Small intestine (tissue), 7 donors: ENCODE data around the gene LDLRAD2. TPM values are rescaled to one million over a fixed set of nuclear protein-coding genes. Genes with fewer than 3 reads are reported as not detected.

Source experiments
- DNase-seq, 2 donors: peaks; one replicate each; pipeline versions ENCODE4 v3.0.0 to v3.0.0-alpha.2; 2013
- FAIRE-seq: peaks from 2 replicates; lab custom pipeline; 2012; peaks lifted over from hg19 to GRCh38; lab: Jason Lieb, UNC
- H3K27ac ChIP-seq, 3 donors: one replicate each; pipeline ENCODE4 v1.5.1; 2013; ENCODE audit warnings: low read length in 2 of 3, mild to moderate bottlenecking in 2 of 3, control low read depth in 1 of 3, inconsistent platforms in 1 of 3, low read depth in 1 of 3, moderate library complexity in 1 of 3
- H3K27me3 ChIP-seq, 3 donors: one replicate each; pipeline ENCODE4 v1.6.1; 2013; ENCODE audit warnings: low read length in 3 of 3, inconsistent platforms in 1 of 3; ENCODE audit not compliant: control insufficient read depth in 3 of 3, insufficient read depth in 3 of 3
- H3K36me3 ChIP-seq, 3 donors: one replicate each; pipeline ENCODE4 v1.6.1; 2013; ENCODE audit warnings: low read length in 3 of 3, inconsistent platforms in 1 of 3, low read depth in 1 of 3, mild to moderate bottlenecking in 1 of 3, moderate library complexity in 1 of 3; ENCODE audit not compliant: control insufficient read depth in 3 of 3, insufficient read depth in 2 of 3
- H3K4me1 ChIP-seq, 3 donors: one replicate each; pipeline ENCODE4 v1.6.1; 2013; ENCODE audit warnings: low read length in 2 of 3, inconsistent platforms in 1 of 3, low read depth in 1 of 3, mild to moderate bottlenecking in 1 of 3, moderate library complexity in 1 of 3; ENCODE audit not compliant: control insufficient read depth in 3 of 3, insufficient read depth in 2 of 3
- H3K4me3 ChIP-seq, 3 donors: one replicate each; pipeline ENCODE4 v1.5.1; 2013; ENCODE audit warnings: low read length in 3 of 3, control low read depth in 1 of 3, inconsistent platforms in 1 of 3, low read depth in 1 of 3, mild to moderate bottlenecking in 1 of 3, moderate library complexity in 1 of 3
- H3K9me3 ChIP-seq, 2 donors: one replicate each; pipeline ENCODE4 v1.6.1; 2013; ENCODE audit warnings: low read depth in 1 of 2, low read length in 1 of 2; ENCODE audit not compliant: control insufficient read depth in 2 of 2, insufficient read depth in 1 of 2
- WGBS, 3 donors: extraction: QIAGEN DNeasy Blood & Tissue Kit; methylation state at CpG; one replicate each; pipeline ENCODE4 v1.1.7; 2013; 5-methylcytosine and 5-hydroxymethylcytosine counted together
- polyA plus RNA-seq, 4 donors: library from polyadenylated mRNA; stranded (reverse) in 3 of 4; unstranded in 1 of 4; fragments of 200-250 nt in 3 of 4; fragments of 120-200 nt in 1 of 4; gene quantifications; one replicate each; pipeline versions ENCODE4 v1.2.1 to v1.2.3, GENCODE V29; 2013
- donor health status: healthy with polysubstance abuse.
- donor health status: control.
- donor health status: control.
- donor health status: Bipolar disorder and iron deficiency.
- donor health status: healthy.

The LDLRAD2 gene
- polyA plus RNA-seq, 4 donors = 0.22 to 1.7 (median 0.83) TPM

DNA sequence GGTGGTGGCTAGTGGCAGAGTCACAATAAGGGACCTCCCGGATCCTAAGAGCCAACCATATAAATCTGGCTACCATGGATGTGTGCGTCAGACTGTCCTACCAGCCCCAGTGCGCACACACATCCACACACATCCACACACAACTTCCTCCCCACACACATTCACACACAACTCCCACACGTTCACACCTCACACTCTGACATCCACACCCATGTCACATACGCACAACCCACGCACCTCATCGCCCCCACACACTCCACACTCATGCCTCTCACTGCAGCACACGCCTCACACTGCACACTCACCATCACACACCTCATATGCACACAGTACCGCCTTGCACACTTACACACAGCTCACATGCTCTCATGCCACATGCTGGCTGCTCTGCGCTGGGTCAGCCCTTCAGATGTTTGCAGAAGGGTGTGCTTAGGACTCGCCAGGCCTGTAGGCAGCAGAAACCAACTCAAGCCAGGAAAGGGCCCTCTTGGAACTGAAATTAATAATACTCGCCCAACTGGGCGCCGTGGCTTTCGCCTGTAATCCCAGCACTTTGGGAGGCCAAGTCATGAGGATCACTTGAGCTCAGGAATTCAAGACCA lies 3.0 kb downstream of the LDLRAD2 start:
- H3K27ac ChIP-seq = no peak overlapping the region
- peaks cover 0 to 14% (median 0%) of the 10 kb centered on the region in 3 donors for H3K4me1 ChIP-seq
- DNase-seq (no peak), FAIRE-seq (no peak)
- H3K4me3 ChIP-seq = no peak overlapping the region
- peaks cover 0 to 3% of the 10 kb centered on the region in 2 donors for H3K9me3 ChIP-seq
- WGBS, 3 donors = 91 to 94% (median 94%) methylated on average over 15 of the region's 15 CpGs
- H3K27me3 ChIP-seq = peaks cover 0 to 2% (median 0%) of the 10 kb centered on the region in 3 donors
- no peaks in the 10 kb centered on the region for H3K36me3 ChIP-seq

DNA sequence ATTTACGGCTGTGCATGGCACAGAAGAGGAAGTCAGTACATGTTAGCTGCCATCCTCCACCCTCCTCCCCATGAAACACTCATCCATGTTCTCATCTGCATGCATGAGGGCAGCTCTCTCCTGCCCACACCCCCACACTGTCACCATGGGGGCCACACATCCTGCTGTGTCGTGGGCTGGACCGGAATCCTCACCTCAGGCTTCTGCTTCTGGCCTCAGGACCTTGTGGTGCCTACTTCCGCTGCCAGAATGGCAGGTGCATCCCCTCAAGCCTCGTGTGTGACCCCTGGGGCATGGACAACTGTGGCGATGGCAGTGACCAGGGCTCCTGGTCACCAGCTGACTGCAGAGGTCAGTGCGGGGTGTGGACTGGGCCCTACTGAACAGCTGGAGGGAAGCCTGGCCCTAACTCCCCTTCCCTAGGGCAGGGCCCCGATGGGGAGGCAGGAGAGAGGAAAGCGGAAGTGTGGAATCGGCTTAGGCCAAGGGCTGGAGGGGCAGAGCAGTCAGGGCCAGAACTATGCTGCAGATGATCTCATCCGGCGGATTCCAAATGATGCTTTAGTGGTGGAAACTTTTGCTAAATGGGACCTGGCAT lies 3.8 kb downstream of the LDLRAD2 start:
- no peak for DNase-seq
- Histone ChIP-seq H3K4me3 (no peak overlapping the region), H3K36me3 (peaks cover 0 to 3% (median 0%) of the 10 kb centered on the region in 3 donors), H3K27me3 (peaks cover 0 to 2% (median 0%) of the 10 kb centered on the region in 3 donors), H3K27ac (no peak overlapping the region), H3K9me3 (peaks cover 0 to 3% of the 10 kb centered on the region in 2 donors), H3K4me1 (peaks cover 0 to 14% (median 0%) of the 10 kb centered on the region in 3 donors)
- 74 to 93% (median 88%) methylated on average over 12 of the region's 12 CpGs for WGBS, 3 donors
- no peak for FAIRE-seq

DNA sequence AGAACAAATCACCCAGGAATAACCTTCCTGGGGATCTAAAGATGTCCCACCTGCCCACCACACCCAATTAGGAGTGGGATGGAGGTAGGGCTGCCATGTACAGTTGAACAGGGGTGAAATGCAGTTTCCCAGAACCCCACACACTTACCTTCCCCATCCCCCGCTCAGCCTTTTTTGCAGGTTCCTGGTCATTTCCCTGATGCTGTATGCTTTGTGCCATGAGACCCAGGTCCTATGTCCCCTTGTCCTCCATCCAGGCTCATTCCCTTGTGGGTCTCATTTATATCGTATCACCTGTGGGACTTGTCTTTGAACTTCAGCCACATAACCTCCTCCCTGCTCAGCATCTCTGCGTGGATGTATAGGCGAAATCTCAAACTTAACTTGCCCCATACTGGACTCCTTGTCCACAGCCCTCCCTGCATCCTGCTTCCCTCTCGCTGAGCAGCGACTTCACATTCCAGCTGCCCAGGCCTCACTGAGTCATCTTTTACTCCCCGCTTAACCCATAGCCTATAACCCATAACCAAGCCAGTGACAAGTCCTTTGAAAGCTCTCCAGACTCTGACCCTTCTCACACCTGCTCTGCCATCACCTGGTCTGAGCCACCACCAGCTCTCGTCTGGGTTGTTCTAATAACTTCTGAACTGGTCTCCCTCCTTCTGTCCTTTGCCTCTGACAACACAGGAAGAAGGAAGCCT lies 4.7 kb downstream of the LDLRAD2 start:
- peak; percentile 60 to 69 for DNase-seq
- no peak for FAIRE-seq
- WGBS, 3 donors = 39 to 69% (median 58%) methylated on average over 8 of the region's 8 CpGs

DNA sequence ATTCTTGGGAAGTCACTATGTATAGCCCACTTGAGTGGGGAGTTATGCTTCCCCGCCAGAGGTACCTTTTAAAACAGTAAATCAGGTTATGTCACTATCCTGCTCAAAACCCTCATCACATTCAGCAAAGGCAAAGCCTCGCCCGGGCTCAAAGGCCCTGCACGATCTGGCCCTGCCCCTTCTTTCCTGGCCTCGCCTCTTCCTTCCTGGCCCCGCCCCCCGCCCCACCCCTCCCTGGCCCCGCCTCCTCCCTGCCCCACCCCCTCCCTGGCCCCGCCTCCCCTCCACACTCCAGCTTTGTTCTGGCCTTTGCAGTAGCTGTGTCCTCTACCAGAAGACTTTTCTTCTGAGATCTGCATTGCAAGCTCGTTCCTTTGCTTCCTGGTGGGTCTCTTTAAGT lies 6.6 kb downstream of the LDLRAD2 start:
- Histone ChIP-seq H3K27ac (no peak overlapping the region), H3K36me3 (peaks cover 4 to 30% (median 5%) of the 10 kb centered on the region in 3 donors), H3K27me3 (peaks cover 0 to under 1% (median 0%) of the 10 kb centered on the region in 3 donors), H3K4me3 (no peak overlapping the region), H3K4me1 (peaks cover 0 to 14% (median 0%) of the 10 kb centered on the region in 3 donors), H3K9me3 (peaks cover 0 to 1% of the 10 kb centered on the region in 2 donors)
- FAIRE-seq (no peak), DNase-seq (peak; percentile 60 to 81)
- 11 to 21% (median 19%) methylated on average over 7 to 10 of the region's 10 CpGs for WGBS, 3 donors

More for the DNA sequence above, 4.7 kb downstream of the LDLRAD2 start:
- H3K4me1 ChIP-seq = peaks cover 0 to 14% (median 0%) of the 10 kb centered on the region in 3 donors
- H3K27me3 ChIP-seq = peaks cover 0 to 2% (median 0%) of the 10 kb centered on the region in 3 donors
- peaks cover 0 to 11% (median 0%) of the 10 kb centered on the region in 3 donors for H3K36me3 ChIP-seq
- H3K4me3 ChIP-seq = no peak overlapping the region
- H3K9me3 ChIP-seq = peaks cover 0 to 3% of the 10 kb centered on the region in 2 donors
- H3K27ac ChIP-seq = no peak overlapping the region

DNA sequence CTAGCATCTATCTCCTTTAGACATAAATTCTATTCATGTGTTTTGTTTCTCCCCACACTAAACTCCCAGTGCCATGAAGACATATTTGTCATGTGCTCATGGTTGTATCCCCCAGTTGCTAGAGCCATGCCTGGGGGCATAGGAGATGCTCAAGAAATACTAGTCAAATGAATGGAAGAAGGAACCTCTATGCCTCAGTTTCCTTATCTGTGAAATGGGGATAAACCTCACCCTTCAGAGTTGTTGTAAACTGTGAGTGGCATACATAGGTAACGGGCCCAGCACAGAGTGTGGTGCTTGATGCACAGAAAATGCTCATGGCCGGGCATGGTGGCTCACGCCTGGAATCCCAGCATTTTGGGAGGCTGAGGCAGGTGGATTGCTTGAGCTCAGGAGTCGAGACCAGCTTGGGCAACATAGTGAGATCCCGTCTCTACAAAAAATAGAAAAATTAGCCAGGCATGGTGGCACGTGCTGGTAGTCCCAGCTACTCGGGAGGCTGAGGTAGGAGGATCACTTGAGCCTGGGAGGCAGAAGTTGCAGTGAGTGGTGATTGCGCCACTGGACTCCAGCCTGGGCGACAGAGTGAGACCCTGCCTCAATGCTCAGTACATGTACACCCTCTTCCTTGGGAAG lies 8.7 kb downstream of the LDLRAD2 start:
- no peaks in the 10 kb centered on the region for H3K27me3 ChIP-seq
- H3K9me3 ChIP-seq = no peaks in the 10 kb centered on the region
- H3K36me3 ChIP-seq = peaks cover 4 to 47% (median 5%) of the 10 kb centered on the region in 3 donors
- peaks cover 0 to 14% (median 0%) of the 10 kb centered on the region in 3 donors for H3K4me1 ChIP-seq
- no peak overlapping the region for H3K4me3 ChIP-seq
- WGBS, 3 donors = 93 to 97% (median 95%) methylated on average over 9 of the region's 9 CpGs
- H3K27ac ChIP-seq = no peak overlapping the region
- FAIRE-seq = no peak
- DNase-seq = no peak

DNA sequence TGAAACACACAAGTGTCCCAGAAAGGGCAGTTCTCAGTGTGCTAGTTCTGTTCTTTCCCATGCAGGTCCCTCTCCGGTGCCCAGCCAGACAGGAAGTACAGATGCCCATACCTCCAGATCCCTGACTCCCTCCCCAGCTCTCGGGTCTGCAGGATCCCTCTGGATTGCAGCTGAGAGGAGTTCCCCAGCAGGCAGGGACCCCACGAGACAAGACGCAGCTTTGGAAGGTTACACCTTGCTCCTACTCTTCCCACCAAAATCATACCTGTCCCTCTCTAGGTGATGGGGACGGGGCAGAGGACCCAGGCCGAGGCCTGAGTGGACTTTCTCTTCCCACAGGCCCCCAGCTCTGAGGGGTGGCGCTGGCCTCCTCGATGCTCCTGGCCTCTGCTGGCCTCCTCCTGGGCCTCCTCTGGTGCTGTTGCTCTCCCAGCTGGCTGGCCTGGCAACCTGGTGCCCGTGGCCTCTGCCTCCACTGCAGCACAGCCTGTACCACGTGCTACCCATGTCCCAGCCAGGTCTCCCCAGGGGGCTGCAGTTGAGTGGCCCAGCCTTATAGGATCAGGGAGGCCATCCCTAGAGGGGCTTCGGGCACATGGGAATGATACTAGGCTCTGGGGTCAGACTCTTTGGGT lies 9.4 kb downstream of the LDLRAD2 start:
- no peak for FAIRE-seq
- Histone ChIP-seq H3K9me3 (no peaks in the 10 kb centered on the region), H3K36me3 (peaks cover 4 to 55% (median 5%) of the 10 kb centered on the region in 3 donors), H3K27me3 (no peaks in the 10 kb centered on the region), H3K4me1 (peaks cover 0 to 11% (median 0%) of the 10 kb centered on the region in 3 donors), H3K27ac (no peak overlapping the region), H3K4me3 (no peak overlapping the region)
- WGBS, 3 donors = 87 to 91% (median 90%) methylated on average over 10 to 11 of the region's 11 CpGs
- DNase-seq = no peak

DNA sequence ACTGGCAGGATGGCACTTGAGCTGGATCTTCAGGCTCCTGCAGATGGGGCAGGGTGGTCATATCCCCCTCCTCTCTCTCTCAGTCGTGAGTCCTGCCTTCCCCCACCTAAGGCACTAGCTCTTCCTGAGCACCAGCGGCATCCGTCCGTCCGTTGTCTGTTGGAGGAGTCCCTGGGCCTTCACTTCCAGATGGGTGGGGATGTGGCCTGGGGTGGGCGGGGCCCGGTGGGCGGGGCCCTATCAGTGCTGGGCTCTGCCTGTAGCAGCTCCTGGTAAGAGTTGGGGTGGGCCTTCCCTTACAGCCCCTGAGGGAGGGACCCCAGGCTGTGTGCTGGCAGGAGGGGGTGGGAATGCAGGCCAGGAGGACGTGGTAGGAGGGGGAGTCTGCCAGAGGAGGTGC lies 10.3 kb downstream of the LDLRAD2 start:
- peaks cover 4 to 60% (median 5%) of the 10 kb centered on the region in 3 donors for H3K36me3 ChIP-seq
- FAIRE-seq (no peak), DNase-seq (no peak)
- H3K27me3 ChIP-seq = no peaks in the 10 kb centered on the region
- H3K27ac ChIP-seq = no peak overlapping the region
- peaks cover 0 to 4% (median 0%) of the 10 kb centered on the region in 3 donors for H3K4me1 ChIP-seq
- H3K4me3 ChIP-seq = no peak overlapping the region
- H3K9me3 ChIP-seq = no peaks in the 10 kb centered on the region
- 60 to 83% (median 69%) methylated on average over 9 of the region's 9 CpGs for WGBS, 3 donors
